Endodermal cell (in vitro differentiated cells): ENCODE data around the gene TKTL1. TPM values are rescaled to one million over a fixed set of nuclear protein-coding genes. Genes with fewer than 3 reads are reported as not detected.

Experiments used
- DNase-seq: peaks from one replicate; pipeline ENCODE4 v3.0.0-alpha.2; 2017
- H3K27ac ChIP-seq: 2 replicates; pipeline ENCODE4 v1.5.1; 2013; ENCODE audit warnings: mild to moderate bottlenecking, low read depth, low read length, moderate library complexity
- H3K27me3 ChIP-seq: 2 replicates; pipeline ENCODE4 v1.6.1; 2013; ENCODE audit warnings: mild to moderate bottlenecking, low read length, moderate library complexity; ENCODE audit not compliant: insufficient read depth, control insufficient read depth, poor library complexity, severe bottlenecking
- H3K36me3 ChIP-seq: 2 replicates; pipeline ENCODE4 v1.7.0; 2013; ENCODE audit warnings: mild to moderate bottlenecking, low read length, moderate library complexity; ENCODE audit not compliant: control insufficient read depth, insufficient read depth
- H3K4me1 ChIP-seq: one replicate; pipeline ENCODE4 v1.7.0; 2013; ENCODE audit warnings: low read length; ENCODE audit not compliant: control insufficient read depth, insufficient read depth
- H3K4me3 ChIP-seq: 2 replicates; pipeline ENCODE4 v1.5.1; 2013; ENCODE audit warnings: mild to moderate bottlenecking, low read length, moderate library complexity
- H3K9ac ChIP-seq: 2 replicates; pipeline ENCODE4 v1.6.1; 2013; ENCODE audit warnings: mild to moderate bottlenecking, low read length, moderate library complexity; ENCODE audit not compliant: poor library complexity, severe bottlenecking; ENCODE audit errors: extremely low read depth
- H3K9me3 ChIP-seq: 2 replicates; pipeline ENCODE4 v1.6.1; 2013; ENCODE audit warnings: mild to moderate bottlenecking, low read length, moderate library complexity; ENCODE audit not compliant: control insufficient read depth
- H3K27ac Mint-ChIP-seq: 2 replicates; pipeline ENCODE4 v1.8.0; 2020; ENCODE audit warnings: mixed read lengths
- H3K27me3 Mint-ChIP-seq: 2 replicates; pipeline ENCODE4 v1.8.0; 2021; ENCODE audit warnings: mild to moderate bottlenecking, mixed read lengths; ENCODE audit not compliant: insufficient read depth
- H3K36me3 Mint-ChIP-seq: 2 replicates; pipeline ENCODE4 v1.8.0; 2020; ENCODE audit warnings: low read depth, mixed read lengths
- H3K4me1 Mint-ChIP-seq: 2 replicates; pipeline ENCODE4 v1.8.0; 2020; ENCODE audit warnings: mixed read lengths
- H3K4me3 Mint-ChIP-seq: 2 replicates; pipeline ENCODE4 v1.8.0; 2020; ENCODE audit warnings: mild to moderate bottlenecking, moderate library complexity, mixed read lengths
- H3K9me3 Mint-ChIP-seq: 2 replicates; pipeline ENCODE4 v1.8.0; 2020; ENCODE audit warnings: mild to moderate bottlenecking, mixed read lengths
- CTCF ChIP-seq: fragments of 200-600 bp; sonication (generic); conservative IDR thresholded peaks from 2 replicates; pipeline ENCODE4 v1.5.0; 2021; ENCODE audit warnings: antibody characterized with exemption, mild to moderate bottlenecking
- WGBS, 2 experiments: methylation state at CpG; one replicate each; pipeline versions ENCODE4 v1.1.5 to v1.1.7; 2013; ENCODE audit warnings: missing lambda C conversion rate in 2 of 2, mixed read lengths in 1 of 2; ENCODE audit not compliant: insufficient coverage in 1 of 2, insufficient read length in 1 of 2; 5-methylcytosine and 5-hydroxymethylcytosine counted together
- total RNA-seq, 2 donors: library from RNA; stranded (reverse); fragmentation: NEBNext Ultra II Directional in 1 of 2; extraction: Animal tissue kit (Norgen Biotek cat#: 25700) in 1 of 2; gene quantifications; 2 replicates in 1 of 2; 3 replicates in 1 of 2; pipeline ENCODE4 v1.2.1, GENCODE V29; 2021

Gene TKTL1
- total RNA-seq, 2 donors from 2014 or later, result not detected

GRCh38 chrX:154328646-154329045 is 33.1 kb downstream of the TKTL1 start:
- H3K4me3 ChIP-seq, result no peak overlapping the region
- H3K36me3 Mint-ChIP-seq, result no peaks in the 10 kb centered on the region
- no peak for TF ChIP-seq CTCF
- no peaks in the 10 kb centered on the region for H3K4me1 ChIP-seq
- WGBS, 2 experiments, result 86 to 100% methylated on average over 1 to 5 of the region's 5 CpGs
- no peaks in the 10 kb centered on the region for H3K9me3 ChIP-seq
- no peak for DNase-seq
- no peaks in the 10 kb centered on the region for H3K4me1 Mint-ChIP-seq
- no peaks in the 10 kb centered on the region for H3K27me3 Mint-ChIP-seq
- no peak overlapping the region for H3K9ac ChIP-seq
- no peaks in the 10 kb centered on the region for H3K36me3 ChIP-seq
- no peak overlapping the region for H3K27ac Mint-ChIP-seq
- H3K9me3 Mint-ChIP-seq, result peaks cover 76% of the 10 kb centered on the region
- H3K27ac ChIP-seq, result no peak overlapping the region
- no peak overlapping the region for H3K4me3 Mint-ChIP-seq
- no peaks in the 10 kb centered on the region for H3K27me3 ChIP-seq

DNA sequence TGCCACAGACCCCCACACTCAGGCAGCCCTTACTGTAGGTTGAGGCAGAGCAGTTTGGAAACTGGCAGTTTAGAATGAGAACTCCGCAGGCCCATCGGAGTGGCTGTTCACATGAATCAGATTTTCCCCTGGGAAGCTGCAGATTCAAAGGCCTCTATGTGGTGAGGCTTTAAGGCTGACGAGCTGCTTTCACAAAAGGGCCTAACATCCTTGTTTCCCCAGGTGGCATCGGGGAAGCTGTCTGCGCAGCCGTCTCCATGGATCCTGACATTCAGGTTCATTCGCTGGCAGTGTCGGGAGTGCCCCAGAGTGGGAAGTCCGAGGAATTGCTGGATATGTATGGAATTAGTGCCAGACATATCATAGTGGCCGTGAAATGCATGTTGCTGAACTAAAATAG is 33.7 kb downstream of the TKTL1 start:
- Histone ChIP-seq H3K27me3 (no peaks in the 10 kb centered on the region), H3K9ac (no peak overlapping the region), H3K4me3 (no peak overlapping the region), H3K4me1 (no peaks in the 10 kb centered on the region), H3K27ac (no peak overlapping the region), H3K9me3 (no peaks in the 10 kb centered on the region), H3K36me3 (no peaks in the 10 kb centered on the region)
- H3K27me3 Mint-ChIP-seq, result no peaks in the 10 kb centered on the region
- no peak overlapping the region for H3K27ac Mint-ChIP-seq
- no peak for TF ChIP-seq CTCF
- WGBS, 2 experiments, result 78% methylated on average over 10 of the region's 10 CpGs; no CpG with 5 or more reads in 1 of the 2 experiments
- no peak overlapping the region for H3K4me3 Mint-ChIP-seq
- no peaks in the 10 kb centered on the region for H3K36me3 Mint-ChIP-seq
- peaks cover 80% of the 10 kb centered on the region for H3K9me3 Mint-ChIP-seq
- no peaks in the 10 kb centered on the region for H3K4me1 Mint-ChIP-seq
- DNase-seq, result no peak

DNA sequence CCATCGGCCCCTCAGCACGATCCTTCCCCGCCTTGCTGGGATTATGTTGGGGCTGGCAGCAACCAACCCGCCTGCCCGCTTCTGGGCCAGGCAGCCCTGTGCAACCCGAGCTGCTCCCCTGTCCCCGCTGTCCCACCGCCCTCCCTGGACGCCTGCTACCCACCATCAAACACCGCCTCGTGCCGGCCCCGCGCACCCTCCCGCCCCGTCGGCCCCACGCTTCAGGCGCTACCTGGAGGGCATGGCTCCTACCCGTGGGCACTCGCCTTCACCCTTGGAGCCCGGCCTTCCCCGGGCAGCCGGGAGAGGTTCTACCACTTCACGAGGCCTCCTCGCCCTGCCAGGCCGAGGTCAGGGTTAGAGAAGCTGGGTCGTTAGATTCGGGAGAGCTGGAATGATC is 37.0 kb downstream of the TKTL1 start:
- Histone ChIP-seq H3K36me3 (no peaks in the 10 kb centered on the region), H3K4me3 (no peak overlapping the region), H3K9me3 (no peaks in the 10 kb centered on the region), H3K27me3 (no peaks in the 10 kb centered on the region), H3K4me1 (no peaks in the 10 kb centered on the region), H3K27ac (no peak overlapping the region), H3K9ac (no peak overlapping the region)
- H3K4me1 Mint-ChIP-seq, result no peaks in the 10 kb centered on the region
- H3K4me3 Mint-ChIP-seq, result no peak overlapping the region
- H3K27me3 Mint-ChIP-seq, result no peaks in the 10 kb centered on the region
- no peak overlapping the region for H3K27ac Mint-ChIP-seq
- TF ChIP-seq CTCF, result no peak
- no peak for DNase-seq
- peaks cover 76% of the 10 kb centered on the region for H3K9me3 Mint-ChIP-seq
- 96% methylated on average over 26 of the region's 29 CpGs; no CpG with 5 or more reads in 1 of the 2 experiments for WGBS, 2 experiments
- no peaks in the 10 kb centered on the region for H3K36me3 Mint-ChIP-seq
